ENCODE measurements around the gene SFTA2.

Gene SFTA2

GRCh38 chr6:30948811-30949210 lies 16.8 kb upstream of the SFTA2 start:
- TF ChIP-seq ARNTL (CRISPR knock-in tag; IDR thresholded peaks at IDR 0.05; ENCODE audit: borderline replicate concordance, low read depth) (no peak), ZNF565 (CRISPR knock-in tag; conservative IDR thresholded peaks at IDR 0.05; ENCODE audit: low read depth) (no peak), ISL1 (CRISPR knock-in tag; IDR thresholded peaks at IDR 0.05) (no peak), ZNF8 (CRISPR knock-in tag; IDR thresholded peaks at IDR 0.05) (no peak), ZNF70 (CRISPR knock-in tag; IDR thresholded peaks at IDR 0.05) (no peak), ESRRG (CRISPR knock-in tag; IDR thresholded peaks at IDR 0.05) (no peak), SNAI2 (CRISPR knock-in tag; IDR thresholded peaks at IDR 0.05) (no peak)
- TF ChIP-seq, protein P1, sequence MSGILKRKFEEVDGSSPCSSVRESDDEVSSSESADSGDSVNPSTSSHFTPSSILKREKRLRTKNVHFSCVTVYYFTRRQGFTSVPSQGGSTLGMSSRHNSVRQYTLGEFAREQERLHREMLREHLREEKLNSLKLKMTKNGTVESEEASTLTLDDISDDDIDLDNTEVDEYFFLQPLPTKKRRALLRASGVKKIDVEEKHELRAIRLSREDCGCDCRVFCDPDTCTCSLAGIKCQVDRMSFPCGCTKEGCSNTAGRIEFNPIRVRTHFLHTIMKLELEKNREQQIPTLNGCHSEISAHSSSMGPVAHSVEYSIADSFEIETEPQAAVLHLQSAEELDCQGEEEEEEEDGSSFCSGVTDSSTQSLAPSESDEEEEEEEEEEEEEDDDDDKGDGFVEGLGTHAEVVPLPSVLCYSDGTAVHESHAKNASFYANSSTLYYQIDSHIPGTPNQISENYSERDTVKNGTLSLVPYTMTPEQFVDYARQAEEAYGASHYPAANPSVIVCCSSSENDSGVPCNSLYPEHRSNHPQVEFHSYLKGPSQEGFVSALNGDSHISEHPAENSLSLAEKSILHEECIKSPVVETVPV (CRISPR knock-in tag; IDR thresholded peaks at IDR 0.05) = no peak
- ATAC-seq = no peak

DNA sequence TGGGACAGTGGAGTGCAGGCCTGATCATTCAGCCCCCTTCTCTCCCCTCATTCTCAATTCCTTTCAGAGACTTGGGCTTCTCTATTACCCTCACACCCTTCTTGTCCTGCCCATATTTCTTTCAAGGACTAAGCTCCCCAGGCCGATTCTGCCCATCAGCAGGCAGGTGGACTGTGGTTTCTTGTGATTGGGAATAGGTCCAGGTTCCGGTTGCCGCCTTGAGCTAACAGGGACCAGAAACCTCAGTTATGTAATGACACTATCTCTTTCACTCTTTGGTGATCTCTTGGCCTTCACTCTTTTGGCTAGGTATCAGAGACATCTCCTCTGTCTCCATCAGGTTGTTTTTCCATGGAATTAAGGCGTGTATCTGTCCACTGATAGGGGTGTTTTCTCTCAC lies 15.3 kb upstream of the SFTA2 start:
- no peak for TF ChIP-seq ZNF8 (CRISPR knock-in tag; IDR thresholded peaks at IDR 0.05)
- TF ChIP-seq OSR1 (CRISPR knock-in tag; IDR thresholded peaks at IDR 0.05) = no peak
- no peak for TF ChIP-seq ESRRG (CRISPR knock-in tag; IDR thresholded peaks at IDR 0.05)
- no peak for TF ChIP-seq PATZ1 (CRISPR knock-in tag; IDR thresholded peaks at IDR 0.05; ENCODE audit: borderline replicate concordance)
- no peak for TF ChIP-seq SNAI2 (CRISPR knock-in tag; IDR thresholded peaks at IDR 0.05)
- no peak for TF ChIP-seq TOX (CRISPR knock-in tag; IDR thresholded peaks at IDR 0.05; ENCODE audit: borderline replicate concordance)
- TF ChIP-seq PPARA (CRISPR knock-in tag; IDR thresholded peaks at IDR 0.05; ENCODE audit: borderline replicate concordance) = no peak
- no peak for TF ChIP-seq ZNF565 (CRISPR knock-in tag; conservative IDR thresholded peaks at IDR 0.05; ENCODE audit: low read depth)
- TF ChIP-seq ZFP30 (CRISPR knock-in tag; IDR thresholded peaks at IDR 0.05) = no peak
- TF ChIP-seq CREB5 (CRISPR knock-in tag; IDR thresholded peaks at IDR 0.05; ENCODE audit: low read depth) = no peak
- TF ChIP-seq ARNTL (CRISPR knock-in tag; IDR thresholded peaks at IDR 0.05; ENCODE audit: borderline replicate concordance, low read depth) = no peak
- no peak for TF ChIP-seq ISL1 (CRISPR knock-in tag; IDR thresholded peaks at IDR 0.05)
- no peak for TF ChIP-seq GLIS3 (CRISPR knock-in tag; IDR thresholded peaks at IDR 0.05)
- no peak for TF ChIP-seq ZNF70 (CRISPR knock-in tag; IDR thresholded peaks at IDR 0.05)
- no peak for TF ChIP-seq ZC3H10 (CRISPR knock-in tag; IDR thresholded peaks at IDR 0.05)
- TF ChIP-seq ZFP3 (CRISPR knock-in tag; IDR thresholded peaks at IDR 0.05) = no peak
- no peak for TF ChIP-seq RARB (CRISPR knock-in tag; IDR thresholded peaks at IDR 0.05)
- no peak for ATAC-seq

DNA sequence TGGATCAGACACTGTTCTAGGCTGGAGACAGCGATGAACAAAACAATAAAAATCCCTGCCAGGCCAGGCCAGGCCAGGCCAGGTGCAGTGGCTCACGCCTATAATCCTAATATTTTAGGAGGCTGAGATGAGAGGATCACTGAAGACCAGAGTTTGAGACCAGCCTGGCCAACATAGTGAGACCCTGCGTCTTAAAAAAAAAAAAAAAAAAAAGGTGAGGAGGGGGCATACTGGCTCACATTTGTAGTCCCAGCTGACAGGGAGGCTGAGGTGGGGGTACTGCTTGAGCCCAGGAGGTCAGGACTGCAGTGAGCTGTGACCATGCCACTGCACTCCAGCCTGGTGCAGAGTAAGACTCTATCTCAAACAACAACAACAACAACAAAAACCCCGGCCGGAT lies 13.3 kb upstream of the SFTA2 start:
- no peak for ATAC-seq
- TF ChIP-seq SNAI2 (CRISPR knock-in tag; IDR thresholded peaks at IDR 0.05) = no peak
- TF ChIP-seq CSDC2 (CRISPR knock-in tag; IDR thresholded peaks at IDR 0.05) = no peak
- no peak for TF ChIP-seq PPARA (CRISPR knock-in tag; IDR thresholded peaks at IDR 0.05; ENCODE audit: borderline replicate concordance)
- no peak for TF ChIP-seq TSHZ2 (CRISPR knock-in tag; IDR thresholded peaks at IDR 0.05)
- no peak for TF ChIP-seq CREB5 (CRISPR knock-in tag; IDR thresholded peaks at IDR 0.05; ENCODE audit: low read depth)
- TF ChIP-seq ZNF565 (CRISPR knock-in tag; conservative IDR thresholded peaks at IDR 0.05; ENCODE audit: low read depth) = no peak
- no peak for TF ChIP-seq PATZ1 (CRISPR knock-in tag; IDR thresholded peaks at IDR 0.05; ENCODE audit: borderline replicate concordance)

All from SK-N-SH treated with all-trans-retinoic acid at 6 μM for 48 hours (cell line).